Suprapubic skin (tissue), 4 donors: ENCODE data around the gene SLC2A13. TPM values are rescaled to one million over a fixed set of nuclear protein-coding genes. Genes with fewer than 3 reads are reported as not detected.
"Not testable (repeated sequence)": the region's sequence is repeated elsewhere in the genome, so short reads cannot be mapped to it uniquely, and the experiment has no call there.

Source experiments
- DNase-seq, 2 donors: peaks; one replicate each; pipeline ENCODE4 v3.0.0-alpha.2; 2019; ENCODE audit warnings: low spot score in 2 of 2
- H3K27ac ChIP-seq: fragments of 200-600 bp; sonication (generic); one replicate; pipeline ENCODE4 v1.5.1; 2019
- H3K27me3 ChIP-seq: fragments of 200-600 bp; sonication (generic); one replicate; pipeline ENCODE4 v1.5.1; 2019
- H3K36me3 ChIP-seq: fragments of 200-600 bp; sonication (generic); one replicate; pipeline ENCODE4 v1.5.1; 2019
- H3K4me1 ChIP-seq: fragments of 200-600 bp; sonication (generic); one replicate; pipeline ENCODE4 v1.5.1; 2019
- H3K4me3 ChIP-seq: fragments of 200-600 bp; sonication (generic); one replicate; pipeline ENCODE4 v1.5.1; 2019; ENCODE audit warnings: mild to moderate bottlenecking
- H3K9me3 ChIP-seq: fragments of 200-600 bp; sonication (generic); one replicate; pipeline ENCODE4 v1.5.1; 2019
- CTCF ChIP-seq, 2 donors: fragments of 200-600 bp in 1 of 2; fragments of 450-650 bp in 1 of 2; sonication (generic) in 1 of 2; IDR thresholded peaks; one replicate each; pipeline ENCODE4 v1.5.1; 2016 to 2019; ENCODE audit warnings: antibody characterized with exemption in 2 of 2, mild to moderate bottlenecking in 1 of 2, moderate library complexity in 1 of 2
- EP300 ChIP-seq: sonication (generic); formaldehyde crosslinking; IDR thresholded peaks from one replicate; pipeline ENCODE4 v1.6.1; 2017; ENCODE audit warnings: antibody characterized with exemption
- POLR2A ChIP-seq, 2 donors: fragments of 450-650 bp; IDR thresholded peaks; one replicate each; pipeline ENCODE4 v1.6.1; 2017; ENCODE audit warnings: antibody characterized with exemption in 2 of 2, mild to moderate bottlenecking in 2 of 2, moderate library complexity in 2 of 2
- POLR2AphosphoS5 ChIP-seq, 3 donors: sonication (generic); formaldehyde crosslinking; IDR thresholded peaks; one replicate each; pipeline ENCODE4 v1.6.1; 2017; ENCODE audit warnings: antibody characterized with exemption in 3 of 3
- WGBS: methylation state at CpG from one replicate; pipeline ENCODE4 v1.1.5; 2018; 5-methylcytosine and 5-hydroxymethylcytosine counted together
- total RNA-seq, 4 donors: library from RNA; depleted of rRNA; stranded (reverse); fragments of >200 nt; gene quantifications; one replicate each; pipeline ENCODE4 v1.1.0, GENCODE V29; 2016

The SLC2A13 gene
- total RNA-seq, 4 donors from 2014 or later: 10.4 to 14.1 (median 13.4) TPM

DNA sequence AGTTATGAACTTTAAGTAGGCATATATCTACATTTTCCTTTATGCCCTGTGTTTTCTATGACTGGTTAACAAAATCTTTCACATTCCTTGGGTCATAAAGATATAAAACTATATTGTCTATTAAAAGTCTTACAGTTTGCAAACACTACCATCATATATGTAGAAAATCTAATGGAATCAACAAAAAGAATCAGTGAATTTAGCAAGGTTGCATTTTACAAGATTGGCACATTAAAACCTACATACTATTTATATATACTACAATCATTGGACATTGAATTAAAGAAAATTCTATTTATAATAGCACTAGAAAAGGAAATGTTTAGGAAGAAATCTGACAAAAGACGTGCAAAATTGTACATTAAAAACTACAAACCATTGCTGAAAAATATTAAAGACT is 312.9 kb downstream of the SLC2A13 start:
- no peaks in the 10 kb centered on the region for H3K36me3 ChIP-seq
- WGBS: 80% methylated on average over 1 of the region's 1 CpG
- DNase-seq: no peak
- H3K27ac ChIP-seq: no peak overlapping the region
- H3K4me1 ChIP-seq: no peaks in the 10 kb centered on the region
- no peak for TF ChIP-seq POLR2A (IDR thresholded peaks at IDR 0.05)
- TF ChIP-seq POLR2AphosphoS5 (IDR thresholded peaks at IDR 0.05): no peak
- no peak for TF ChIP-seq EP300
- no peak for TF ChIP-seq CTCF (IDR thresholded peaks at IDR 0.05)
- no peaks in the 10 kb centered on the region for H3K27me3 ChIP-seq
- H3K9me3 ChIP-seq: no peaks in the 10 kb centered on the region
- no peak overlapping the region for H3K4me3 ChIP-seq

GRCh38 chr12:39788239-39788638 is 317.6 kb downstream of the SLC2A13 start:
- no peaks in the 10 kb centered on the region for H3K27me3 ChIP-seq
- H3K27ac ChIP-seq: no peak overlapping the region
- H3K4me1 ChIP-seq: no peaks in the 10 kb centered on the region
- 87% methylated on average over 2 of the region's 2 CpGs for WGBS
- TF ChIP-seq CTCF (IDR thresholded peaks at IDR 0.05): no peak
- no peak for TF ChIP-seq POLR2A (IDR thresholded peaks at IDR 0.05)
- no peak for TF ChIP-seq EP300
- TF ChIP-seq POLR2AphosphoS5 (IDR thresholded peaks at IDR 0.05): no peak
- DNase-seq: no peak
- H3K9me3 ChIP-seq: no peaks in the 10 kb centered on the region
- H3K36me3 ChIP-seq: no peaks in the 10 kb centered on the region
- H3K4me3 ChIP-seq: no peak overlapping the region

DNA sequence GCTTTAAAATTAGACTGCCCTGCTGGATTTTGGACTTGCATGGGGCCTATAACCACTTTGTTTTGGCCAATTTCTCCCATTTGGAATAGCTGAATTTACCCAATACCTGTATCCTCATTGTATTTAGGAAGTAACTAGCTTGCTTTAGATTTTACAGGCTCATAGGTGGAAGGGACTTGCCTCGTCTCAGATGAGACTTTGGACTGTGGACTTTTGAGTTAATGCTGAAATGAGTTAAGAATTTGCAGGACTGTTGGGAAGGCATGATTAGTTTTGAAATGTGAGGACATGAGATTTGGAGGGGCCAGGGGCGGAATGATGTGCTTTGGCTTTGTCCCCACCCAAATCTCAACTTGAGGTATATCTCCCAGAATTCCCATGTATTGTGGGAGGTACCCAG is 320.1 kb downstream of the SLC2A13 start:
- not testable (repeated sequence) for H3K36me3 ChIP-seq, H3K27ac ChIP-seq, H3K27me3 ChIP-seq, H3K4me3 ChIP-seq, H3K4me1 ChIP-seq, DNase-seq, H3K9me3 ChIP-seq
- WGBS: 100% methylated on average over 2 of the region's 2 CpGs

- no peaks in the 10 kb centered on the region for H3K36me3 ChIP-seq
- DNase-seq: no peak
- no peaks in the 10 kb centered on the region for H3K27me3 ChIP-seq
- no peak for TF ChIP-seq CTCF (IDR thresholded peaks at IDR 0.05)
- TF ChIP-seq POLR2A (IDR thresholded peaks at IDR 0.05): no peak
- TF ChIP-seq POLR2AphosphoS5 (IDR thresholded peaks at IDR 0.05): no peak
- TF ChIP-seq EP300: no peak
- no peaks in the 10 kb centered on the region for H3K9me3 ChIP-seq
- no peak overlapping the region for H3K4me3 ChIP-seq
- no peaks in the 10 kb centered on the region for H3K4me1 ChIP-seq
- no peak overlapping the region for H3K27ac ChIP-seq
- 71% methylated on average over 7 of the region's 7 CpGs for WGBS
Observed at GRCh38 chr12:39782026-39782545, 323.8 kb downstream of the SLC2A13 start.

DNA sequence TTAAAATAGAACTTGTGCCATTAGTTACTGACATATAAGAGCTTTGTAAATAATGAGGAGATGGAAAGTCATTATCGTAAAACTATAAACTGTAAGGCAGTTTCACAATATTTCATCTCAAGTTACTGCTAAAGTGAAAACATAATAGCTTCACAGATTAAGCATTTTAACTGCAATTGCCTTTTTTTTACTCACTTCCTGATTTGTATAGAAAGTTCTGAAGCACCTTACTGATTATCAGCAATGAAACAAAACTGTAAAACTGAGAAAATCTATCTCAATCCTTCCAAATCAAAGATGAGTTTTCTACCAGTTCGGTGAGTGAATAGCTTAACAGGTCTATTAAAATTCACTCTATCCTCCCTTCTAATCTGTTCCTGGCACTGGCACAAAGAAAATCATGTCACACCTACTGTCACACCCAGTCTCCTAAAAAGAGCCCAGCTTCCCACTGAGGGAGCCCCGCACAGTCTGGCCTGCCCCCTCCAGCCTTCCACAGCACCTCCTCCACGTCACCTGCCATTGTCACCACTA is 324.9 kb downstream of the SLC2A13 start:
- Histone ChIP-seq H3K4me1 (no peaks in the 10 kb centered on the region), H3K27ac (no peak overlapping the region), H3K27me3 (no peaks in the 10 kb centered on the region), H3K4me3 (no peak overlapping the region), H3K36me3 (no peaks in the 10 kb centered on the region), H3K9me3 (no peaks in the 10 kb centered on the region)
- WGBS: 47% methylated on average over 4 of the region's 4 CpGs
- TF ChIP-seq CTCF (IDR thresholded peaks at IDR 0.05) (no peak), POLR2A (IDR thresholded peaks at IDR 0.05) (no peak), POLR2AphosphoS5 (IDR thresholded peaks at IDR 0.05) (no peak), EP300 (no peak)
- no peak for DNase-seq

GRCh38 chr12:39780411-39780912 is 325.4 kb downstream of the SLC2A13 start:
- no peaks in the 10 kb centered on the region for H3K27me3 ChIP-seq
- no peak overlapping the region for H3K4me3 ChIP-seq
- H3K4me1 ChIP-seq: no peaks in the 10 kb centered on the region
- no peaks in the 10 kb centered on the region for H3K9me3 ChIP-seq
- TF ChIP-seq POLR2A (IDR thresholded peaks at IDR 0.05): no peak
- TF ChIP-seq EP300: no peak
- TF ChIP-seq POLR2AphosphoS5 (IDR thresholded peaks at IDR 0.05): no peak
- TF ChIP-seq CTCF (IDR thresholded peaks at IDR 0.05): no peak
- WGBS: 87% methylated on average over 2 of the region's 2 CpGs
- no peak overlapping the region for H3K27ac ChIP-seq
- no peaks in the 10 kb centered on the region for H3K36me3 ChIP-seq
- no peak for DNase-seq
